Large intestine (tissue), 3 donors: ENCODE results near the gene MIGA2. TPM values are rescaled to one million over a fixed set of nuclear protein-coding genes. Genes with fewer than 3 reads are reported as not detected.
"Not testable (repeated sequence)": the region's sequence is repeated elsewhere in the genome, so short reads cannot be mapped to it uniquely, and the experiment has no call there.

Source experiments
- DNase-seq, 2 donors: peaks; one replicate each; pipeline versions ENCODE4 v3.0.0 to v3.0.0-alpha.2; 2013
- H3K27ac ChIP-seq: one replicate; pipeline ENCODE4 v1.5.1; 2013; ENCODE audit warnings: low read length
- H3K27me3 ChIP-seq: 2 replicates; pipeline ENCODE4 v1.6.1; 2013; ENCODE audit warnings: low read length; ENCODE audit not compliant: control insufficient read depth, insufficient read depth
- H3K36me3 ChIP-seq: 2 replicates; pipeline ENCODE4 v1.6.1; 2013; ENCODE audit warnings: low read length; ENCODE audit not compliant: control insufficient read depth, insufficient read depth
- H3K4me1 ChIP-seq: one replicate; pipeline ENCODE4 v1.6.1; 2013; ENCODE audit warnings: low read length; ENCODE audit not compliant: control insufficient read depth, insufficient read depth
- H3K4me3 ChIP-seq: one replicate; pipeline ENCODE4 v1.5.1; 2013; ENCODE audit warnings: low read length
- H3K9me3 ChIP-seq: one replicate; pipeline ENCODE4 v1.6.1; 2013; ENCODE audit warnings: mild to moderate bottlenecking, low read depth, low read length, moderate library complexity; ENCODE audit not compliant: control insufficient read depth
- WGBS: methylation state at CpG from one replicate; pipeline ENCODE4 v1.1.5; 2013; ENCODE audit warnings: low lambda C conversion rate; ENCODE audit not compliant: insufficient coverage; 5-methylcytosine and 5-hydroxymethylcytosine counted together
- polyA plus RNA-seq: library from polyadenylated mRNA; unstranded; fragments of 120-200 nt; gene quantifications from one replicate; pipeline ENCODE4 v1.2.1, GENCODE V29; 2013

Gene MIGA2
- polyA plus RNA-seq, 1 donor = 25.3 TPM

DNA sequence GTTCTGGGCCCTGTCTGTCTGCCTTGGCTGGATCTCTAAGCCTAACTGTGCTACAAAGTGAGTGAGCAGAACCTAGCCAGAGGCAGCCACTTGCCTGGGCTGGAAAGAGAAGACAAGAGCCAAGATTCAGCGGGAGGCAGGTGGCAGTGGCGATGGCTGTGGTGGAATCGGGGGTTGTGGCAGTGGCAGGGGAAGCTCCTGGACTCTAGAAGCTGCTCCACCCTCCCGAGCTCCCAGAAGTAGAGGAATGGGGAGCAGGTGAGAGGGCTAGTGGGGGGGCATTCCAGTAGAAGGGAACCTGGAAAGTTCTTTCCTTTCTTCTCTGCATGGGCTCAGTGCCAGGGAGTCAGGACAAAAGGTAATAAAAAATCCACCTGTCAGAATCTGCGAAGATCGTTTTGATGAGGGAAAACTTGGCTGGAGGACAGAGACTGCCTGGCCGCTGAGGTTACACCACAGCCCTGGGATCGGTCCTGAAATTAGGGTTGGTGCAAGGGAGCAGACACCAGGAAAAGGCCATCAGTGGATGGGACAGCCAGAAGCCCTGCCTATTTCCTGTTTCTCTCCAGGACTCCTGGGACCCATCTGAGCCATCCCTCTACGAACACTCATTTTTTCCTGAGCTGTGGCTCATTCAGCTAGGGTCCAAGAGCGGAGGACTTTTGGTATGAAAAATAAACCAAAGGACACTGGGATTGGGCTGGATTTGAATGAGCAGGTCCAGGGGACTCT lies 72.5 kb downstream of the MIGA2 start:
- Histone ChIP-seq H3K27ac (no peak overlapping the region), H3K27me3 (no peaks in the 10 kb centered on the region), H3K4me3 (no peak overlapping the region)

DNA sequence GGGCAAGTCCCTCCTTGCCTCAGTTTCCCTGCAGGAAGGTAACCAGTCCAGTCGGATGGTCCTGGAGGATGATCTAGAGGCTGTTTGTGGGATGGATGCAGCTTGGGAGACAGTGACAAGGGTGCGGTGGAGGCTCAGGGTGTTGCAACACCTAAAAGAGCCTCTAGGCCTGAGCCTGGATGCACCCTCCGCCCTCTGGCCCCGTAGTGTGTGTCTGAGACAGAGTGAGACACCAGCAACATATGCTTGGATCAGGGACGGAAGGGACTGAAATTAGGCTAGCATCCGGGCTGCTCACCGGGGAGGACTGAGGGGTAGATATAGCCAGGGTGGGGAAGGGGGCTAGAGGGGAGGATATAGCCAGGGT lies 73.1 kb downstream of the MIGA2 start:
- Histone ChIP-seq H3K9me3 (no peaks in the 10 kb centered on the region), H3K27me3 (no peaks in the 10 kb centered on the region), H3K27ac (no peak overlapping the region), H3K36me3 (peaks cover 20% of the 10 kb centered on the region), H3K4me1 (peaks cover 23% of the 10 kb centered on the region), H3K4me3 (peak overlapping the region; percentile 69)
- no CpG with 5 or more reads among the region's 7 CpGs for WGBS
- DNase-seq = no peak

More for the DNA sequence above, 72.5 kb downstream of the MIGA2 start:
- no peak for DNase-seq
- no CpG with 5 or more reads among the region's 10 CpGs for WGBS
- H3K4me1 ChIP-seq = peaks cover 23% of the 10 kb centered on the region
- H3K36me3 ChIP-seq = peaks cover 20% of the 10 kb centered on the region
- no peaks in the 10 kb centered on the region for H3K9me3 ChIP-seq

DNA sequence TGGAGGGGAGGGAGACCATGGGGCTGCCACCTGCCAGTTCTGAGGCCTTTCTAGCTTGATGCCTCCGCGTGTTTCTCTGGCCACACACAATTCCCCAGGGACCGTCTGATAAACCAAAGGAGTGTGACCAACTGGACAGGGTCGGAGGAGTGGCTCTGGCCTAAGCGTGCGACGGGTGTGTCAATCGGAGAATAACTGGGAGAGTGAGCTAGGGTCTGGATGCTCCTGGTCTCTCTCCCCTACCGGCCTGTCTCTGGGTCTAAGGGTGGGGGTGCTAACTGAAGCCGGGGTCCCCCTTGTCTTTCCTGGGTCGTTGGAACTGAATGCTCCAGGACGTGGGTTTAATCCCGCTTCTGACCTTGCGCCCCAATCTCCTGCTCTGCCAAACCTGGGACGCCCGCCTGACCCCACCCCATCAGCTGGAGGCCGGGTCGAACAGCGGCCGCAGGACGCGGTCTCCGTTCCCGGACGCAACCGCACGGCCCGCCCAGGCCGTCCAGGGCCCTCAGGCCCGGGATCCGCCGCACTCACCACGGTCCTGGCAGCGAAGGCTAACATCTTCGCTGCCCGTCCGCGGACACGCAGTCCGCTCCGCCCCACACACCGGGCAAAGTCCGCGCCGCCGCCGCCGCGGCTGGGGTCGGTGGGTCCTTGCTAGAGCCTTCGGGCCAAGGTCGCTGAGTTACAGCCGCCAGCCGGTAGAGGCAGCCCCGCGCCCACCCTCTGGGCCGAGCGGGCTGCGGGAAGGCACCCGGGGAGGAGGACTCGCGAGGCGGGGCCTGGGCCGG lies 73.7 kb downstream of the MIGA2 start:
- Histone ChIP-seq H3K9me3 (no peaks in the 10 kb centered on the region), H3K4me1 (peaks cover 23% of the 10 kb centered on the region), H3K36me3 (peaks cover 20% of the 10 kb centered on the region), H3K4me3 (peak overlapping the region; percentile 69), H3K27ac (peak overlapping the region; percentile 72), H3K27me3 (no peaks in the 10 kb centered on the region)
- WGBS = no CpG with 5 or more reads among the region's 64 CpGs
- no peak for DNase-seq

DNA sequence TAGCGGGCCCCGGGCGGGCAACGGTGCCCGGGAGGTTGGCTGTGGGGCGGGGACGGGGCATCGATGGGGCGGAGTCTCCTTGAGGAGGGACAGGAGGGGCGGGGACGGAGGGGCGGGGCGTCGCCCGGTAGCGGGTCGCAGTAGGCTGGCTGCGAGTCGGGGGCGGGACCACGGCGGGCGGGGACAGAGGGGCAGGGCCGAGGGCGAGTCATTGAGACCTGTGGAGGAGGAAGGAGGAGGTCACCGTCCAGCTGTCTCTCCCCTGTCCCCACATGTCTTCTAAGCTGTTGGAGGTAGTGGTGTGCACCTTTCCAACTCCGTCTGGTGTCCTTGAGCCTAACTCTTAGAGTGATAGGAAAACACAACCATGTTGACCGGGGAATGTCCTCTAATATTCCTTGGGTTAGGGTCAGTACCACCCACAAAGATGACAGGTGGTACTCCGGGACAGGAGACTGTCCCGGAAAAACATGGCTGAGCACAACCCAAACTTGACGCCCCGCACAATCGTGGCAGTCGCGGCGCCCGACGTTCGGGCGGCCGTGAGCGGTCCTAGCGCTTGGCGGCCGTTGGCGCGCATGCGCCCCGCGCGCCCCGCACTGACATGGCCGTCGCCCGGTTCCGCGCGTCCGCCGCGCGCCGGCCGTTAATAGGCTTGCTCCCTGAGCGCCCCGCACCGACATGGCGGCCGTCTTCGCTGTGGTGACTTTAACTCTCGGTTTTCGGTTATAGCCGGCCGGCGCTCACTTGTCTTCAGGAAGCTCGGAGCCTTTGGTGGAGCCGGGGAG lies 74.5 kb downstream of the MIGA2 start, which contains the start of the genes CRAT and PTPA:
Gene CRAT (minus strand): TSS at position 54 of the 788 bp plus-strand sequence. CDS start 284 bp downstream, outside the sequence.
Gene PTPA (plus strand): TSS at position 676 of the 788 bp plus-strand sequence. CDS start 186 bp downstream, outside the sequence.
- H3K36me3 ChIP-seq = peaks cover 19% of the 10 kb centered on the region
- peak; percentile 91 to 93 for DNase-seq
- H3K9me3 ChIP-seq = no peaks in the 10 kb centered on the region
- WGBS = no CpG with 5 or more reads among the region's 77 CpGs
- H3K4me1 ChIP-seq = peaks cover 23% of the 10 kb centered on the region
- peak within 1 kb of the TSS; percentile 98 for H3K27ac ChIP-seq
- peak within 1 kb of the TSS; percentile 82 for H3K4me3 ChIP-seq
- H3K27me3 ChIP-seq = no peaks in the 10 kb centered on the region

DNA sequence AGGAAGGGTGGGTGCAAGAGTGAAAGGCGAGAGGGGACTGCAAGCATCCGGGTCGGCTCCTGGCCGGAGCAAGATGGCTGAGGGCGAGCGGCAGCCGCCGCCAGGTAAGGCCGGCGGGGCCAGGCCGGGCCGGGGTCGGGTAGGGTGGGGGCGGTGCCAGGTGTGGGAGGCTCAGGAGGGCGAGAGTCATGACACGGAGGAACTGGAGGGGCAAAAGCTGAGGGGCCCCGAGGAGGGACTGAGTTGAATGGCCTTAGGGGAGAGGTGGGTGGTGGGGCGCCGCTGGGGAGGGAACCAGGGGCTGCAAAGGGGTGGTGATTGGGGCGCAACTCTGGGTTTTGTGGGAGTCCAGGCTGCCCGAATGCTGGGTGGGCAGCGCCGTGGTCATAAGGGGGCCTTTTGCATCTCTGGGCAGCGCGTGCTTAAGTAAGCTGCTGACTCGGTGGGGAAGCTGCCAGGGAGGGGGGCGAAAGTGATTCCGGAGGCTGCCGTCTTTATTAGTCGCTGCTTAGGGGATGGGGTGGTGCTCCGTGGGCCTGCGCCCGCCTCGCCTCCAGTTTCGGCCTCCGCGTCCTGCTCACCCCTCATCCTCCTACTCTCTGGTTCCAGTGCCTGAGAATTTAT lies 75.2 kb downstream of the MIGA2 start:
- Histone ChIP-seq H3K4me1 (peaks cover 19% of the 10 kb centered on the region), H3K27me3 (no peaks in the 10 kb centered on the region), H3K4me3 (peak overlapping the region; percentile 82), H3K27ac (peak overlapping the region; percentile 84), H3K36me3 (peaks cover 12% of the 10 kb centered on the region), H3K9me3 (no peaks in the 10 kb centered on the region)
- peak in 1 of 2 donors; percentile 63 for DNase-seq
- no CpG with 5 or more reads among the region's 37 CpGs for WGBS

DNA sequence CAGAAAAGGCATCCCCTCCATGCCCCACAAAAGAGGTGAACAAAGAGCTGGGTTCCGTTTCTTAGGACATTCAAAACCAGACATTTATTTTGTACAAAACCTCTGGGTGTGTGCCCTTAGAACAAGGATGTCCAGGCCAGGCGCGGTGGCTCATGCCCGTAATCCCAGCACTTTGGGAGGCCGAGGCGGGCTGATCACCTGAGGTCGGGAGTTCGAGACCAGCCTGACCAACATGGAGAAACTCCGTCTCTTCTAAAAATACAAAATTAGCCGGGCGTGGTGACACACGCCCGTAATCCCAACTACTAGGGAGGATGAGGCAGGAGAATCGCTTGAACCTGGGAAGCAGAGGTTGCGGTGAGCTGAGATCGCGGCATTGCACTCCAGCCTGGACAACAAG lies 76.1 kb downstream of the MIGA2 start:
- 100% methylated on average over 1 of the region's 17 CpGs for WGBS
- not testable (repeated sequence) for H3K27me3 ChIP-seq, H3K9me3 ChIP-seq, H3K27ac ChIP-seq, H3K36me3 ChIP-seq, DNase-seq
- peak overlapping the region; percentile 82 for H3K4me3 ChIP-seq
- peaks cover 17% of the 10 kb centered on the region for H3K4me1 ChIP-seq

DNA sequence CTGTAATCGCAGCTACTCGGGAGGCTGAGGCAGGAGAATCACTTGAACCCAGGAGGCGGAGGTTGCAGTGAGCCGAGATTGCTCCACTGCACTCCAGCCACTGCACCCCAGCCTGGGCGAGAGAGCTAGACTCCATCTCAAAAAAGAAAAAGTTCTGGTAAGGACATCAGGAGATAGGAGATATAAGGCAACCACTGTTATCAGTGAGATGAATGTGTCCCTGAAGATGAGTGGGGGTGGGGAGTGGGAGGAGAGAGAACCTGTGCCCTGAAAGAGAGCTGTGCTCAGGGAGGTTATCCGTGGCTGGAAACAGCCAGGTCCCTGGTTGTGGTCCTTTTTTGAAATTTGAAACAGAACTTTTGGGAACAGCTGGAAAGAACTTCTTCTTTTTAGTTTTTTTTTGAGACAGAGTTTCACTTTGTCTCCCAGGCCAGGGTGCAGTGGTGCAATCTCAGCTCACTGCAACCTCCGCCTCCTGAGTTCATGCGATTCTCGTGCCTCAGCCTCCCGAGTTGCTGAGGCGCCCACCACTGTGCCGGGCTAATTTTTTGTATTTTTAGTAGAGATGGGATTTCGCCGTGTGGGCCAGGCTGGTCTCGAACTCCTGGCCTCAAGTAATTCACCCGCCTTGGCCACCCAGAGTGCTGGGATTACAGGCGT lies 77.3 kb downstream of the MIGA2 start:
- no CpG with 5 or more reads among the region's 17 CpGs for WGBS
- H3K27me3 ChIP-seq = no peaks in the 10 kb centered on the region
- H3K36me3 ChIP-seq = no peaks in the 10 kb centered on the region
- H3K9me3 ChIP-seq = no peaks in the 10 kb centered on the region
- no peak overlapping the region for H3K27ac ChIP-seq
- H3K4me3 ChIP-seq = no peak overlapping the region
- H3K4me1 ChIP-seq = peaks cover 13% of the 10 kb centered on the region
- DNase-seq = no peak

DNA sequence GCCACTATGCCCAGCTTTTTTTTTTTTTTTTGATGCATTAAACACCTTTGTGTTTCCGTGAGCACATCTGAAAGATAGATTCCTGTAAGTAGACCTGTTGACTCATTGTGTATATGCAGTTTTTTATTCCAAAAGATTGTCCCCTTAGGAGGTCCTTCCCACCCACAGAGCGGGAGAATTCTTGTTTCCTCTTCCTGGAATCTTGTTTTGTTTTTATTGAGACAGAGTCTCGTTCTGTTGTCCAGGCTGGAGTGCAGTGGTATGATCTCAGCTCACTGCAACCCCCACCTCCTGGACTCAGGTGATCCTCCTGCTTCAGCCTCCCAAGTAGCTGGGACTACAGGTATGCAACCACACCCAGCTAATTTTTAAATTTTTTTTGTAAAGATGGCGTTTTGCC lies 82.4 kb downstream of the MIGA2 start:
- H3K4me1 ChIP-seq = no peaks in the 10 kb centered on the region
- no peaks in the 10 kb centered on the region for H3K9me3 ChIP-seq
- H3K27me3 ChIP-seq = no peaks in the 10 kb centered on the region
- H3K27ac ChIP-seq = no peak overlapping the region
- peaks cover 33% of the 10 kb centered on the region for H3K36me3 ChIP-seq
- DNase-seq = no peak
- WGBS = 100% methylated on average over 1 of the region's 4 CpGs
- H3K4me3 ChIP-seq = no peak overlapping the region

DNA sequence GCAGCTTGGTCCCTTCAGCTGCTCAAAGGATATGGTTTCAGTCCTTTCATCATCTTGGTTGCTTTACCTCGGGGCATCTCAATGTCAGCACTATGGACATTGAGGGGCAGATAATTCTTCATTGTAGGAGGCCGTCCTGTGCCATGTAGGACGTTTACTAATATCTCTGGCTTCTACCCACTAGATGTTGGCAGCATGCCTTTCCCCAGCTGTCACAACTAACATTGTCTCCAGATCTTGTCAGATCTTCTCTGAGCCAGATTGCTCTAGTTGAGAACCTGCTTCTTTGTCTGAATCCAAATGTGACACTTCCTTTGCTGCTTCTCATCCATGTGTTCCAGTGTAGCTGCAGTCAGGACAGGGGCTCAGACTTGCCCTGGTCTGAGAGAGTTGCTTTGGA lies 85.1 kb downstream of the MIGA2 start:
- H3K4me1 ChIP-seq = no peaks in the 10 kb centered on the region
- no CpG with 5 or more reads among the region's 3 CpGs for WGBS
- no peak for DNase-seq
- no peak overlapping the region for H3K27ac ChIP-seq
- H3K36me3 ChIP-seq = peaks cover 43% of the 10 kb centered on the region
- no peaks in the 10 kb centered on the region for H3K27me3 ChIP-seq
- no peaks in the 10 kb centered on the region for H3K9me3 ChIP-seq
- no peak overlapping the region for H3K4me3 ChIP-seq
